IMR-90 (cell line): ENCODE measurements around the gene SRPK2. TPM values are rescaled to one million over a fixed set of nuclear protein-coding genes. Genes with fewer than 3 reads are reported as not detected.
A peak's percentile ranks its signal among the peaks of the same experiment; 100 is the strongest.

ENCODE experiments used
- ATAC-seq: fragments of 200-7000 bp; cut with Tn5 transposase; 2 replicates; pipeline ENCODE4 v1.9.1; 2020; ENCODE audit warnings: low read depth, mild to moderate bottlenecking, moderate library complexity
- BruUV-seq: library from RNA; stranded (reverse); fragments of 400-500 nt; replicated peaks from 2 replicates; lab custom pipeline; 2021; lab: Mats Ljungman, UMichigan
- CTCF ChIA-PET: fragments of 300-600 bp; formaldehyde crosslinking; extraction: SDS; loops from one replicate; lab custom pipeline; 2021; ENCODE audit warnings: antibody characterized with exemption; lab: Yijun Ruan, JAX
- POLR2A ChIA-PET: fragments of 300-600 bp; sonication (Branson Sonifier 250); formaldehyde crosslinking; loops from one replicate; lab custom pipeline; 2022; ENCODE audit warnings: antibody characterized with exemption; ENCODE audit not compliant: unreplicated experiment; lab: Charles Lee
- DNase-seq: peaks from one replicate; pipeline ENCODE4 v3.0.0; 2013
- H2AFZ ChIP-seq: replicated peaks from 2 replicates; pipeline ENCODE3; 2013; ENCODE audit warnings: low read length, mild to moderate bottlenecking; ENCODE audit not compliant: poor library complexity
- H2AK5ac ChIP-seq: 2 replicates; pipeline ENCODE4 v1.6.1; 2013; ENCODE audit warnings: low read depth, low read length, inconsistent platforms
- H2AK9ac ChIP-seq: replicated peaks from 2 replicates; pipeline ENCODE3; 2013; ENCODE audit warnings: mild to moderate bottlenecking, low read depth, low read length, moderate library complexity; ENCODE audit not compliant: poor library complexity
- H2BK120ac ChIP-seq: 2 replicates; pipeline ENCODE4 v1.6.1; 2013; ENCODE audit warnings: low read depth, low read length, inconsistent platforms
- H2BK15ac ChIP-seq: 3 replicates; pipeline ENCODE4 v1.6.1; 2013; ENCODE audit warnings: low read depth, low read length, inconsistent platforms
- H2BK20ac ChIP-seq: 2 replicates; pipeline ENCODE4 v1.6.1; 2013; ENCODE audit warnings: low read depth, mild to moderate bottlenecking, inconsistent platforms, low read length, moderate library complexity
- H2BK5ac ChIP-seq: 2 replicates; pipeline ENCODE4 v1.6.1; 2013; ENCODE audit warnings: mild to moderate bottlenecking, low read depth, low read length, inconsistent platforms; ENCODE audit not compliant: poor library complexity, severe bottlenecking
- H3K14ac ChIP-seq: replicated peaks from 2 replicates; pipeline ENCODE4 v1.6.1; 2013; ENCODE audit warnings: low read depth, low read length, inconsistent platforms
- H3K18ac ChIP-seq: 2 replicates; pipeline ENCODE4 v1.6.1; 2013; ENCODE audit warnings: low read depth, low read length, control low read depth
- H3K23ac ChIP-seq: 2 replicates; pipeline ENCODE4 v1.6.1; 2013; ENCODE audit warnings: low read depth, low read length, inconsistent platforms
- H3K27ac ChIP-seq: 2 replicates; pipeline ENCODE4 v1.5.1; 2013; ENCODE audit warnings: mild to moderate bottlenecking, control low read depth, low read length; ENCODE audit not compliant: insufficient read depth
- H3K27me3 ChIP-seq: 2 replicates; pipeline ENCODE4 v1.6.1; 2013; ENCODE audit warnings: low read length; ENCODE audit not compliant: control insufficient read depth, insufficient read depth
- H3K36me3 ChIP-seq: 2 replicates; pipeline ENCODE4 v1.6.1; 2013; ENCODE audit warnings: low read length, mixed read lengths; ENCODE audit not compliant: control insufficient read depth, insufficient read depth
- H3K4ac ChIP-seq: 2 replicates; pipeline ENCODE4 v1.6.1; 2013; ENCODE audit warnings: low read depth, low read length, inconsistent platforms
- H3K4me1 ChIP-seq: 2 replicates; pipeline ENCODE4 v1.6.1; 2013; ENCODE audit warnings: low read length, mixed read lengths; ENCODE audit not compliant: control insufficient read depth, insufficient read depth
- H3K4me2 ChIP-seq: 2 replicates; pipeline ENCODE4 v1.6.1; 2013; ENCODE audit warnings: low read depth, mild to moderate bottlenecking, control low read depth, low read length, moderate library complexity
- H3K4me3 ChIP-seq: 2 replicates; pipeline ENCODE4 v1.5.1; 2013; ENCODE audit warnings: low read depth, mild to moderate bottlenecking, control low read depth, low read length, moderate library complexity; ENCODE audit not compliant: insufficient read depth
- H3K56ac ChIP-seq: 2 replicates; pipeline ENCODE4 v1.6.1; 2013; ENCODE audit warnings: low read length, inconsistent platforms; ENCODE audit not compliant: insufficient read depth; ENCODE audit errors: extremely low read depth
- H3K79me1 ChIP-seq, 2 experiments: 2 replicates each; pipeline ENCODE4 v1.6.1; 2013; ENCODE audit warnings: low read length in 2 of 2, inconsistent platforms in 1 of 2, low read depth in 1 of 2
- H3K9ac ChIP-seq: 2 replicates; pipeline ENCODE4 v1.6.1; 2013; ENCODE audit warnings: low read depth, low read length, control low read depth
- H3K9me1 ChIP-seq: 2 replicates; pipeline ENCODE4 v1.6.1; 2013; ENCODE audit warnings: low read length, inconsistent platforms; ENCODE audit not compliant: insufficient read depth
- H3K9me3 ChIP-seq: 2 replicates; pipeline ENCODE4 v1.6.1; 2013; ENCODE audit warnings: low read length; ENCODE audit not compliant: control insufficient read depth, insufficient read depth
- H4K20me1 ChIP-seq: 2 replicates; pipeline ENCODE4 v1.6.1; 2013; ENCODE audit warnings: low read length, inconsistent platforms; ENCODE audit not compliant: insufficient read depth
- H4K5ac ChIP-seq: 2 replicates; pipeline ENCODE4 v1.6.1; 2013; ENCODE audit warnings: mild to moderate bottlenecking, low read depth, low read length, control low read depth
- H4K8ac ChIP-seq, 2 experiments: 2 replicates each; pipeline ENCODE4 v1.6.1; 2013; ENCODE audit warnings: low read depth in 2 of 2, low read length in 2 of 2, control low read depth in 1 of 2, inconsistent platforms in 1 of 2
- H4K91ac ChIP-seq: 2 replicates; pipeline ENCODE4 v1.6.1; 2013; ENCODE audit warnings: low read depth, low read length, inconsistent platforms; ENCODE audit not compliant: insufficient read depth
- BHLHE40 ChIP-seq: fragments of 150-350 bp; IDR thresholded peaks from 2 replicates; pipeline ENCODE4 v1.6.1; 2016; ENCODE audit warnings: mild to moderate bottlenecking, low read depth, low read length
- CHD1 ChIP-seq: IDR thresholded peaks from 2 replicates; pipeline ENCODE4 v1.6.1; 2012; ENCODE audit warnings: low read depth, low read length, improper control_type of control experiment
- FOS ChIP-seq: fragments of 150-350 bp; IDR thresholded peaks from 2 replicates; pipeline ENCODE4 v1.6.1; 2016; ENCODE audit warnings: low read depth, low read length
- MAFK ChIP-seq: IDR thresholded peaks from 2 replicates; pipeline ENCODE4 v1.6.1; 2012; ENCODE audit warnings: low read depth, low read length, improper control_type of control experiment
- MXI1 ChIP-seq: IDR thresholded peaks from 2 replicates; pipeline ENCODE4 v1.6.1; 2012; ENCODE audit warnings: low read depth, mild to moderate bottlenecking, low read length, moderate library complexity, borderline replicate concordance
- NFE2L2 ChIP-seq: fragments of 150-350 bp; IDR thresholded peaks from 2 replicates; pipeline ENCODE4 v1.6.1; 2016; ENCODE audit warnings: low read depth, mild to moderate bottlenecking, low read length
- POLR2A ChIP-seq: IDR thresholded peaks from 2 replicates; pipeline ENCODE4 v1.6.1; 2012; ENCODE audit warnings: mild to moderate bottlenecking, low read depth, low read length
- RCOR1 ChIP-seq: IDR thresholded peaks from 2 replicates; pipeline ENCODE4 v1.6.1; 2012; ENCODE audit warnings: mild to moderate bottlenecking, low read length, improper control_type of control experiment; ENCODE audit not compliant: insufficient replicate concordance
- SMC3 ChIP-seq: fragments of 150-350 bp; IDR thresholded peaks from 2 replicates; pipeline ENCODE4 v1.6.1; 2016; ENCODE audit warnings: low read depth, mild to moderate bottlenecking, antibody characterized with exemption, low read length, moderate library complexity
- USF2 ChIP-seq: fragments of 150-350 bp; IDR thresholded peaks from 2 replicates; pipeline ENCODE4 v1.6.1; 2017; ENCODE audit warnings: mild to moderate bottlenecking, antibody characterized with exemption, low read length, low read depth
- WGBS, 2 experiments: methylation state at CpG; one replicate each; pipeline versions ENCODE4 v1.1.5 to v1.1.7; 2013; ENCODE audit warnings: missing lambda C conversion rate in 2 of 2; ENCODE audit not compliant: insufficient read length in 1 of 2; ENCODE audit errors: extremely low coverage in 2 of 2; 5-methylcytosine and 5-hydroxymethylcytosine counted together
- dilution Hi-C: fragments of 300-500 bp; cut with HindIII; formaldehyde crosslinking; loops from one replicate; pipeline ENCODE4 v1.14.3; 2018; ENCODE audit warnings: low sequenced_read_pairs; ENCODE audit not compliant: unreplicated experiment
- in situ Hi-C: fragments of 300-500 bp; cut with MboI; formaldehyde crosslinking; loops from 3 replicates; pipeline ENCODE4 v1.14.3; 2019; ENCODE audit warnings: low sequenced_read_pairs, inconsistent platforms, mixed read lengths
- intact Hi-C: fragments of 100-400 bp; cut with micrococcal nuclease; formaldehyde crosslinking; loops from 2 replicates; pipeline ENCODE4 v1.10.0; 2022
- polyA plus RNA-seq, 3 experiments: library from polyadenylated mRNA; depleted of rRNA; stranded (reverse); fragments of >200 nt; gene quantifications; 2 replicates each; pipeline ENCODE4 v1.2.3, GENCODE V29; 2012; ENCODE audit warnings: low replicate concordance in 1 of 3
- total RNA-seq: library from RNA; depleted of rRNA; stranded (reverse); fragments of >200 nt; gene quantifications from 2 replicates; pipeline ENCODE4 v1.2.3, GENCODE V29; 2012
- TF ChIP-seq, protein P1 (sequence below): fragments of 150-350 bp; IDR thresholded peaks from 2 replicates; pipeline ENCODE4 v1.6.1; 2016; ENCODE audit warnings: low read depth, mild to moderate bottlenecking, low read length, moderate library complexity, borderline replicate concordance

SRPK2 gene
- total and polyA plus RNA-seq, 2 of the 4 experiments (the other 2 are of a cell fraction) = 13.2 to 33.0 TPM

DNA sequence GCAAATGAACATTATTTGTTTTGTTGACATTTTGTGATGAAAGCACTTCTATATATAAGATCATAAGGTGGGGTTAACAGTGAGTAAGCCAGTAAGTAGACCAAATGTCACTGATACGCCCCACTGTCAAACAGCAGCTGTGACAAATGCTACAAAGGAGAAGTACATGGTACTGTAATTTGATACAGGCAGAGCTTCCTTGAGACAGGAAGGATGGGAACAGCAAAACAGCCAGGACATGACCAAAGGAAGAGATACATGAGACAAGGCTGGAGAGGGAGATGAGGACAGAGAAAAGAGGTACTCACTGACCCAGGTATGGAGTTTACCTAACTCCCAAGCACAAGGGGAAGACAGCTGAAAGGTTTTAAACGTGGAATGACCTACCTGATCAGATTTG, 127.0 kb downstream of the SRPK2 start:
- ATAC-seq (no peak; the same call in 1 of the 2 replicates), DNase-seq (peak; percentile 35)
- ChIA-PET POLR2A (no interaction called here), CTCF (no interaction called here)
- no peak overlapping the region for H3K56ac ChIP-seq
- in situ Hi-C loops (no loop called here), dilution Hi-C loops (no loop called here), intact Hi-C loops (no loop called here)
- H3K14ac ChIP-seq = no peak overlapping the region
- no peak overlapping the region for H3K4me3 ChIP-seq
- BruUV-seq = no TSS peak
- no peaks in the 10 kb centered on the region for H3K36me3 ChIP-seq
- no peaks in the 10 kb centered on the region for H3K9me3 ChIP-seq
- H3K4me2 ChIP-seq = no peak overlapping the region
- no peak overlapping the region for H2BK15ac ChIP-seq
- no peak overlapping the region for H2BK5ac ChIP-seq
- H3K23ac ChIP-seq = no peak overlapping the region
- no peak overlapping the region for H3K9ac ChIP-seq
- 20% methylated on average over 1 of the region's 2 CpGs; no CpG with 5 or more reads in 1 of the 2 experiments for WGBS, 2 experiments
- no peak overlapping the region for H3K4ac ChIP-seq
- H4K8ac ChIP-seq = no peak overlapping the region
- H3K9me1 ChIP-seq = peaks cover 3% of the 10 kb centered on the region; the same call in 1 of the 2 replicates
- H4K20me1 ChIP-seq = peaks cover 35% of the 10 kb centered on the region; the same call in 1 of the 2 replicates
- H2BK20ac ChIP-seq = no peak overlapping the region
- no peak overlapping the region for H4K91ac ChIP-seq
- H2BK120ac ChIP-seq = no peak overlapping the region
- no peak overlapping the region for H4K5ac ChIP-seq
- H3K4me1 ChIP-seq = peaks cover 6% of the 10 kb centered on the region
- no peak for TF ChIP-seq MAFK
- TF ChIP-seq NFE2L2 = no peak
- no peak for TF ChIP-seq USF2
- no peak for TF ChIP-seq RCOR1
- no peak for TF ChIP-seq BHLHE40
- TF ChIP-seq SMC3 = no peak
- TF ChIP-seq POLR2A = no peak
- no peak for TF ChIP-seq CHD1
- TF ChIP-seq, protein P1, sequence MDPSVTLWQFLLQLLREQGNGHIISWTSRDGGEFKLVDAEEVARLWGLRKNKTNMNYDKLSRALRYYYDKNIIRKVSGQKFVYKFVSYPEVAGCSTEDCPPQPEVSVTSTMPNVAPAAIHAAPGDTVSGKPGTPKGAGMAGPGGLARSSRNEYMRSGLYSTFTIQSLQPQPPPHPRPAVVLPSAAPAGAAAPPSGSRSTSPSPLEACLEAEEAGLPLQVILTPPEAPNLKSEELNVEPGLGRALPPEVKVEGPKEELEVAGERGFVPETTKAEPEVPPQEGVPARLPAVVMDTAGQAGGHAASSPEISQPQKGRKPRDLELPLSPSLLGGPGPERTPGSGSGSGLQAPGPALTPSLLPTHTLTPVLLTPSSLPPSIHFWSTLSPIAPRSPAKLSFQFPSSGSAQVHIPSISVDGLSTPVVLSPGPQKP = no peak
- no peak for TF ChIP-seq FOS
- TF ChIP-seq MXI1 = no peak
- H3K79me1 ChIP-seq = peaks cover 33 to 38% of the 10 kb centered on the region in 2 experiments
- no peak overlapping the region for H2AFZ ChIP-seq
- H2AK9ac ChIP-seq = no peak overlapping the region
- no peak overlapping the region for H3K27ac ChIP-seq
- no peaks in the 10 kb centered on the region for H3K27me3 ChIP-seq
- no peak overlapping the region for H2AK5ac ChIP-seq
- H3K18ac ChIP-seq = no peak overlapping the region
